ENCODE measurements around the gene MKI67. TPM values are rescaled to one million over a fixed set of nuclear protein-coding genes. Genes with fewer than 3 reads are reported as not detected.
"Not testable (repeated sequence)": the region's sequence is repeated elsewhere in the genome, so short reads cannot be mapped to it uniquely, and the experiment has no call there.

The MKI67 gene
- total RNA-seq, 2 donors from 2014 or later = 141 to 270 TPM

- Mint-ChIP-seq H3K27ac (peak overlapping the region; percentile 86 to 96), H3K4me3 (peak overlapping the region; percentile 87), H3K4me1 (ENCODE audit: low read depth in 2 of 2) (peaks cover 41 to 44% of the 10 kb centered on the region in 2 donors), H3K36me3 (peaks cover 11% of the 10 kb centered on the region)
- H3K27me3 Mint-ChIP-seq; DNase-seq (ENCODE audit: low spot score); ATAC-seq; H3K9me3 Mint-ChIP-seq: not testable (repeated sequence)
These were observed 31.6 kb downstream of the MKI67 start for GRCh38 chr10:128094596-128094995.

- Mint-ChIP-seq H3K4me1 (ENCODE audit: low read depth in 2 of 2) (peaks cover 29 to 33% of the 10 kb centered on the region in 2 donors), H3K27me3 (no peaks in the 10 kb centered on the region), H3K9me3 (no peaks in the 10 kb centered on the region), H3K27ac (no peak overlapping the region), H3K4me3 (no peak overlapping the region), H3K36me3 (peaks cover 5% of the 10 kb centered on the region)
- ATAC-seq = no peak
- DNase-seq (ENCODE audit: low spot score) = no peak
These were observed 33.8 kb downstream of the MKI67 start for GRCh38 chr10:128092454-128092853.

GRCh38 chr10:128091636-128092210, 34.5 kb downstream of the MKI67 start:
- peaks cover 5% of the 10 kb centered on the region for H3K36me3 Mint-ChIP-seq
- H3K27ac Mint-ChIP-seq = no peak overlapping the region
- no peaks in the 10 kb centered on the region for H3K9me3 Mint-ChIP-seq
- no peak overlapping the region for H3K4me3 Mint-ChIP-seq
- peaks cover 25 to 26% of the 10 kb centered on the region in 2 donors for H3K4me1 Mint-ChIP-seq (ENCODE audit: low read depth in 2 of 2)
- no peaks in the 10 kb centered on the region for H3K27me3 Mint-ChIP-seq
- no peak for DNase-seq (ENCODE audit: low spot score)
- no peak for ATAC-seq

DNA sequence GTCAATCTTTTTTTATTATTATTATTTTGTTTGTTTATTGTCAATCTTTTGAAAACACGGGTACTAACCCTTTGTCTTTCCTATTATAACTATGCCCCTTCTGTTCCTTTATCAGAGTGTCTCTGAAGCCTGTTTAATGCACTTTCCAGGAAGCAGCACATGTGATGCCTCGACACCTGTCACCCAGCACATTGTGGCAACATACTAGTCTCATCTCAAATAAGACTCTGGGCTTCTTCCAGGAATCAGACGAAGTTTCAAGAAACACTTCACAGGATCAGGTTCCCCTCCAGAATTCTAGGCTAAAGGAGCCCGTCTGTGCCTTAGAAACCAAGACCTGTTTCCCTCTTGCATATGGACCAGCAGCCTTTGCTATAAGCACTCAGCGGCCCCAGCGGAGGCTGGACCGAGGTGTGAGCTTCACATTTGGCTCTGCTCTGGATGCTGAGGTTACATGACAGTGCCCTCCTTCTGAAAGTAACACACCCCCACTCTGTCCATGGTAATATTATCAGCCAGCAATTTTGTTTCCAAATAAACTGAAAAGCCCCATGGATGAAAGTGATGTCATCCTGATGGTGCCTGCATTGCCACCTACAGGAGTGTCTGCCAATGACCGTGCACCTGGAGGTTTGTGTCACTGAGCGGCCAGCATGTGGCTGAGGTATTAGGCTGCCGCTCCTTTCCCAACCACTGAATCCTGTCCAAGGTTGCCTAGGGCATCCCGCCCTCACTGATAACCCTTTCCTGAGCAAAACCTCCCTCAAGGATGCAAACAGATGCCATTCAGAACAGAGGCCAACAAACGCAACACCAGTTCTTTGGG, 38.1 kb downstream of the MKI67 start:
- no peaks in the 10 kb centered on the region for H3K9me3 Mint-ChIP-seq
- DNase-seq (ENCODE audit: low spot score) = no peak
- no peaks in the 10 kb centered on the region for H3K27me3 Mint-ChIP-seq
- ATAC-seq = peak in 1 of 2 donors; percentile 26
- H3K27ac Mint-ChIP-seq = peak overlapping the region in 1 of 2 donors; percentile 44
- no peak overlapping the region for H3K4me3 Mint-ChIP-seq
- peaks cover 6 to 8% of the 10 kb centered on the region in 2 donors for H3K4me1 Mint-ChIP-seq (ENCODE audit: low read depth in 2 of 2)
- H3K36me3 Mint-ChIP-seq = no peaks in the 10 kb centered on the region

DNA sequence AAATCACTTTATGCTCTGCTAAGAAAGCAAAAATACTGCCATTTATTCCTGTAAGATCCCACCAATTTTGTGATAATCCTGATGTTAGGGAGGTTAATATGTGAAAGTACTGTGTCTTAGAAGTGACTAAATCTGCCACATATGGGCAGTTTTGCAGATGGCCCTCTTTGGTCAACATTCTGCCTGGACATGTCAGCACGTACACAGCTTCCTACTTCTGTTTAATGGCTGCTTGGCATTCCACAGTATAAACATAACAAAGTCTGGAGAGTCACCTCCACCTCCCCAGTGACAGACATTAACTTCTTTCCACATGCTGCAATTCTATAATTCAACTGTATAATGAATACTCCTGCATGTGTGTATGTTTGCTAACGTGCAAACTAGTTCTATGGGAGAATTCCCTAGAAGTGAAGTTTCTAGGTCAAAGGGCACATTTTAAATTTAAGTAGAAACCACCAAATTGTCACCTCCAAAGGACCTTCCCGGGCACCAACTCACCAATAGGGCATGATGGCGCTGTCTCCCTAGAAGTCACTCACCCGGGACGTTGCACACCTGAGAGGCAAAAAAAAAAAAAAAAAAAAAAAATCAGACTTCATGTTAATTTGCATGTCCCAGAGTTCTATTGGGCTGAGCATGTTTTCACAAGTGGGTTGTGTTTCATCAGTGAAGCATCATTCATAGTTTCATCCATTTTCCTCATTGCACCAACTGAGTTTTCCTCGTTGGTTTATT, 38.9 kb downstream of the MKI67 start:
- Mint-ChIP-seq H3K4me3 (no peak overlapping the region), H3K4me1 (ENCODE audit: low read depth in 2 of 2) (peaks cover 6 to 8% of the 10 kb centered on the region in 2 donors), H3K27me3 (no peaks in the 10 kb centered on the region), H3K36me3 (no peaks in the 10 kb centered on the region), H3K9me3 (no peaks in the 10 kb centered on the region), H3K27ac (peak overlapping the region in 1 of 2 donors; percentile 52)
- no peak for DNase-seq (ENCODE audit: low spot score)
- no peak for ATAC-seq

- Mint-ChIP-seq H3K36me3 (no peaks in the 10 kb centered on the region), H3K4me1 (ENCODE audit: low read depth in 2 of 2) (peaks cover 6 to 8% of the 10 kb centered on the region in 2 donors), H3K4me3 (no peak overlapping the region), H3K27ac (peak overlapping the region in 1 of 2 donors; percentile 52), H3K9me3 (no peaks in the 10 kb centered on the region), H3K27me3 (no peaks in the 10 kb centered on the region)
- ATAC-seq = peak in 1 of 2 donors; percentile 37
- no peak for DNase-seq (ENCODE audit: low spot score)
These were observed 40.0 kb downstream of the MKI67 start for GRCh38 chr10:128086003-128086863.

DNA sequence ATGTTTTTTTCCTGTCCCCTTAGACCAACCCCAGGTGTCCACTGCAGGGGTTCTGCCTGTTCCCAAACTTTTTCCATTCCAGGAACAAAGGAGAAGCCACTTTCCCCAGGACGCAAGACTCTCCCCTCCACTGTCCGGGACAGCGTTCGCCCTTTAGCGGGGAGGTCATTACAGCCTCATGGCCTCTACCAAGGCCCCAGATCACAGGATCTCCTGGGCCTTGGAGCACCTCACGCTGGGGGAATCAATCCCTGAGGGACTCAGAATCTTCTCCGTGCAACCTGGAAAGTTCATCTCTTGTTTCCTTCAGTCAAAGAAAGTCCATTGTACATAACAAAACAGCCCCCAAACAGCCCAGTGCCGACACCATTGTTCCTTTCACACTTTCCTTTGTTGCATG, 41.2 kb downstream of the MKI67 start:
- no peak for DNase-seq (ENCODE audit: low spot score)
- no peaks in the 10 kb centered on the region for H3K27me3 Mint-ChIP-seq
- H3K27ac Mint-ChIP-seq = no peak overlapping the region
- no peak for ATAC-seq
- H3K9me3 Mint-ChIP-seq = no peaks in the 10 kb centered on the region
- H3K4me1 Mint-ChIP-seq (ENCODE audit: low read depth in 2 of 2) = peaks cover 6 to 11% of the 10 kb centered on the region in 2 donors
- no peak overlapping the region for H3K4me3 Mint-ChIP-seq
- H3K36me3 Mint-ChIP-seq = peaks cover 10% of the 10 kb centered on the region

DNA sequence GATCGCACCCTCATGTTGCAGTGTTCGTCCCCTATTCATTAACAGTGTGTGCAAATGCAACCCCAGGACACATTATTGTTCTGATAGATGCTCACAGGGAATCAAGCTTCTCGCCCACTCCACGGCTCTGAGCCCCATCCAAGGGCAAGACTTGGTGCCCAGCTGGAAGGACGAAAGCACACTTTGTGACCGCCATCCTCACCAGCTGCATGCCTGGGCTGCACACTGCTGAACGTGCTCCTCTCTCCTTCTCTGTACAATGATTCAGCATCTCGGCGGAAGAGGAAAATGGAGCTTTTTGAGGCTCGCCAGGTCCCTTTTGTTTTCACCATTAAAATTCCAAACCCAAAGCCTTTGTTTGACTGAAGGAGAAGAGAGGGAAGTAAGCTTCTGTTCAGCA, 41.9 kb downstream of the MKI67 start:
- Mint-ChIP-seq H3K9me3 (no peaks in the 10 kb centered on the region), H3K27me3 (no peaks in the 10 kb centered on the region), H3K4me3 (no peak overlapping the region), H3K36me3 (peaks cover 15% of the 10 kb centered on the region), H3K27ac (no peak overlapping the region), H3K4me1 (ENCODE audit: low read depth in 2 of 2) (peaks cover 6 to 13% of the 10 kb centered on the region in 2 donors)
- DNase-seq (ENCODE audit: low spot score) = no peak
- no peak for ATAC-seq

- H3K27me3 Mint-ChIP-seq = no peaks in the 10 kb centered on the region
- no peaks in the 10 kb centered on the region for H3K9me3 Mint-ChIP-seq
- no peak overlapping the region for H3K4me3 Mint-ChIP-seq
- H3K27ac Mint-ChIP-seq = no peak overlapping the region
- ATAC-seq (no peak), DNase-seq (ENCODE audit: low spot score) (no peak)
- H3K4me1 Mint-ChIP-seq (ENCODE audit: low read depth in 2 of 2) = peaks cover 6 to 15% of the 10 kb centered on the region in 2 donors
- peaks cover 19% of the 10 kb centered on the region for H3K36me3 Mint-ChIP-seq
These were observed 42.9 kb downstream of the MKI67 start for GRCh38 chr10:128083191-128083895.

- ATAC-seq (no peak), DNase-seq (ENCODE audit: low spot score) (no peak)
- peaks cover 19% of the 10 kb centered on the region for H3K36me3 Mint-ChIP-seq
- H3K27me3 Mint-ChIP-seq = no peaks in the 10 kb centered on the region
- H3K4me3 Mint-ChIP-seq = no peak overlapping the region
- peaks cover 0 to 8% of the 10 kb centered on the region in 2 donors for H3K4me1 Mint-ChIP-seq (ENCODE audit: low read depth in 2 of 2)
- H3K27ac Mint-ChIP-seq = no peak overlapping the region
- no peaks in the 10 kb centered on the region for H3K9me3 Mint-ChIP-seq
These were observed 44.5 kb downstream of the MKI67 start for GRCh38 chr10:128081720-128082119.

- DNase-seq (ENCODE audit: low spot score) = no peak
- no peak for ATAC-seq
- Mint-ChIP-seq H3K27me3 (no peaks in the 10 kb centered on the region), H3K36me3 (peaks cover 19% of the 10 kb centered on the region), H3K9me3 (no peaks in the 10 kb centered on the region), H3K4me3 (no peak overlapping the region), H3K4me1 (ENCODE audit: low read depth in 2 of 2) (peaks cover 0 to 7% of the 10 kb centered on the region in 2 donors), H3K27ac (no peak overlapping the region)
These were observed 45.0 kb downstream of the MKI67 start for GRCh38 chr10:128081222-128081621.

- Mint-ChIP-seq H3K36me3 (peaks cover 23% of the 10 kb centered on the region), H3K4me3 (no peak overlapping the region), H3K27me3 (no peaks in the 10 kb centered on the region), H3K4me1 (ENCODE audit: low read depth in 2 of 2) (peaks cover 0 to 7% of the 10 kb centered on the region in 2 donors), H3K27ac (peak overlapping the region in 1 of 2 donors; percentile 2), H3K9me3 (no peaks in the 10 kb centered on the region)
- ATAC-seq = no peak
- DNase-seq (ENCODE audit: low spot score) = no peak
These were observed 45.6 kb downstream of the MKI67 start for GRCh38 chr10:128080641-128081040.

DNA sequence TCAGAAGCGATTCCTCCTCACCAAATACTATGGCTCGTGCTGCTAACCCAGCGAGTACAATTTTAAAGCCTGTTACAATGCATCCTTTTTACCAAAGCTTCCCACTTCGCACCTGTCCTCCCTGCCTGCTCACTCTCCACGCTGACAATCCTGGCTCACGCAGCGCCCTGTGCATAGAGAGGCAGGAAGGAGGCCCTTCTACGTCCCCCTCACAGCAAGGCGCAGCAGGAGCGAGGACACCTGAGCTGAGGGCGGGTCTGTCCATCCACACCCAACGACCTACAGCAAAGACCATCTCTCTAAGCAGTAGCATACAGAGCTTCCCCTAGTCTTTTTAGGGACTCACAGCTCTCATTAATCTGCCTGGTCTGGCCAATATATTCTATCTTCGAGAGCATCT, 46.0 kb downstream of the MKI67 start:
- Mint-ChIP-seq H3K27ac (no peak overlapping the region), H3K4me1 (ENCODE audit: low read depth in 2 of 2) (peaks cover 0 to 9% of the 10 kb centered on the region in 2 donors), H3K36me3 (peaks cover 27% of the 10 kb centered on the region), H3K9me3 (no peaks in the 10 kb centered on the region), H3K27me3 (no peaks in the 10 kb centered on the region), H3K4me3 (no peak overlapping the region)
- DNase-seq (ENCODE audit: low spot score) (no peak), ATAC-seq (no peak)
